GM18511 (cell line): Measurements from ENCODE around the gene NACAD.
"Not testable (repeated sequence)": the region's sequence is repeated elsewhere in the genome, so short reads cannot be mapped to it uniquely, and the experiment has no call there.

ENCODE experiments used
- ATAC-seq: cut with Tn5 transposase; IDR thresholded peaks from one replicate; pipeline ENCODE4 v1.9.1; 2021; ENCODE audit warnings: mild to moderate bottlenecking, moderate library complexity; ENCODE audit not compliant: unreplicated experiment

NACAD gene

GRCh38 chr7:45118292-45118691 lies 29.5 kb upstream of the NACAD start:
- ATAC-seq, result no peak

- no peak for ATAC-seq
Measured at GRCh38 chr7:45117582-45117981, 28.8 kb upstream of the NACAD start.

GRCh38 chr7:45116048-45116447 lies 27.3 kb upstream of the NACAD start:
- ATAC-seq, result no peak

GRCh38 chr7:45114926-45115325 lies 26.2 kb upstream of the NACAD start:
- no peak for ATAC-seq

GRCh38 chr7:45114257-45114656 lies 25.5 kb upstream of the NACAD start:
- ATAC-seq, result not testable (repeated sequence)

- ATAC-seq, result no peak
Measured at GRCh38 chr7:45112648-45113047, 23.9 kb upstream of the NACAD start.

DNA sequence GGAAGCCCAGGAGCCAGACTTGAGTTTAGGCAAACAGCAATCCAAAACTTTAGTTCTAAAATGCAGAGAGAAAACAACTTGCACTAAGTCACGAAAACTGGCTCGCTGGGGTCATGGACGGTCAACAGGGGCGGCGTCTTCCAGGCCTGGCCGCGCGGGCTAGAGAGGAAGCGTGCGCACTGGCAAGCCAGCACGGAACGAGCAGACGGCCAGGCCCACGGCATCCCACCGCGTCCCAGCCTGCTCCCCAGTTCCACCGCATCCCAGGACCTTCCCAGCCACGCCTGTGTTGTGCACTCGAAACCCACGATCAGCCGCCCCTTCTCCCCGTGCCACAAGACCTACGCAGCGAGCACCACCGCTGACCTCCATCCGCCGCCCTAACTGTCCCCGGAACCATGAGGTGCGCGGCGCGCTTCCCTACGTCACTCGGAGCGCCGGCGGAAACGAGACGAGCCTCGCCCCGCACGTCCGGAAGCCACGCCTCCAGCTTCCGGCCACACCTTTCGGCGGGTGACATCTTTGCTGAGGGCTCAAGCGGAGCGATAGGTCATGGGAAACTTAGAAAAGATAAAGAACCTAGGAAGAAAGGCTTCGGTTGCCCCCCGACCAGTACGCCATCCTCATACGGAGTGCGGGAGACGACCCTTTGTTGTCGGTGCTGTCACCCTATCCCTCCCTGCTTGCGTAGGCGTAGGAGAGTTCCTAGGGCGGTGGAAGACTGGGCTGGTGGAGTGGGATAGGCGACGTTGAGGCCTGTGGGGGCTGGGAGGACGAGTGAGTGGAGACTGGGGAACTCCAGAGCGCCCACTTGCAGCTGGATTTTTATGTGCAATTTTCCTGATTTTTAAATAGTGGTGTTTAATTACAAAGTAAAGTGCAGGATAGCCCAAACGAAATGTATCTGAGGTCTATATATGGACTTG lies 22.8 kb upstream of the NACAD start, which contains the start of gene TBRG4:
Gene TBRG4 (minus strand): TSS at position 400 of the 926 bp plus-strand sequence. CDS start 2,460 bp downstream, outside the sequence.
- ATAC-seq, result peak; percentile 94

DNA sequence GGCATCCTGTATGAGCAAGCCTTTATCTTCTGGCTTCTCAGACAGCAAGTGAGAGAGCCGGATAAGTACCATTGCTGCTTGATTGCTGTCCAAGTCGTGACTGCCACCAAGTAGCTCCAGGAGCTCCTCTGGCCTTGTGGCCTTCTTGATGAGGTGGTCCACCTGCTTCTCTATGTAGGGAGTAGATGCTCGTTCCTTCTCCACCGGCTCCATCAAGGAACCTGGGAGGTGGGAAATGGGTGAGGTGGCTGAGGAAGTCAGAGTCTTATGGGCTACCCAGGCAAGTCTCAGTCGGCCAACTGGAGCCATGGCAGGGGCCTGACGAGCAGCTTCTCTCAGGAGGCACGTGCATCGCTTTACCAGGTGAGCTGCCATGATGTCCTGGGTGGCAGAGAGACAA lies 20.1 kb upstream of the NACAD start:
- ATAC-seq, result no peak

DNA sequence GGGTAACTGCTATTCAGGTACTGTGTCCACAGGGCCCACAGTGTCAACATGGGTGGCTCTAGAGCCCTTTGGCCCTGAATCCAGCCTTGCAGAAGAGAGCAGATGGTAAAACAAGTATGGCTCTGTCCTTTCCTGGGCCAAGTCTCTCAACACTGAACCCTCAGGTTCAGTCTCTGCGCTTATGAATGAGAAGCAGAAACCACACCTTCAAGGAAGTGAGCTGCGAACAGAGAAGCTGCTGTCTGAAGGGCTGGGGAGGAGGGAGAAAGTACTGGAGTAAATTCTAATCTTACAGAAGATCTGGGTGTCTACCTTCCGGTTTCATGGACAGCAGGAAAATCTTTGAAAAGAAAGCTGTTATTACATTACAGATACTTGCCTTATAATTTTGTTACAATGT lies 18.6 kb upstream of the NACAD start:
- ATAC-seq, result no peak

GRCh38 chr7:45106820-45107219 lies 18.1 kb upstream of the NACAD start:
- ATAC-seq, result no peak

- no peak for ATAC-seq
Measured at GRCh38 chr7:45105588-45106188, 16.9 kb upstream of the NACAD start.

GRCh38 chr7:45104844-45105587 lies 16.2 kb upstream of the NACAD start:
- no peak for ATAC-seq

GRCh38 chr7:45103958-45104843 lies 15.4 kb upstream of the NACAD start:
- no peak for ATAC-seq

DNA sequence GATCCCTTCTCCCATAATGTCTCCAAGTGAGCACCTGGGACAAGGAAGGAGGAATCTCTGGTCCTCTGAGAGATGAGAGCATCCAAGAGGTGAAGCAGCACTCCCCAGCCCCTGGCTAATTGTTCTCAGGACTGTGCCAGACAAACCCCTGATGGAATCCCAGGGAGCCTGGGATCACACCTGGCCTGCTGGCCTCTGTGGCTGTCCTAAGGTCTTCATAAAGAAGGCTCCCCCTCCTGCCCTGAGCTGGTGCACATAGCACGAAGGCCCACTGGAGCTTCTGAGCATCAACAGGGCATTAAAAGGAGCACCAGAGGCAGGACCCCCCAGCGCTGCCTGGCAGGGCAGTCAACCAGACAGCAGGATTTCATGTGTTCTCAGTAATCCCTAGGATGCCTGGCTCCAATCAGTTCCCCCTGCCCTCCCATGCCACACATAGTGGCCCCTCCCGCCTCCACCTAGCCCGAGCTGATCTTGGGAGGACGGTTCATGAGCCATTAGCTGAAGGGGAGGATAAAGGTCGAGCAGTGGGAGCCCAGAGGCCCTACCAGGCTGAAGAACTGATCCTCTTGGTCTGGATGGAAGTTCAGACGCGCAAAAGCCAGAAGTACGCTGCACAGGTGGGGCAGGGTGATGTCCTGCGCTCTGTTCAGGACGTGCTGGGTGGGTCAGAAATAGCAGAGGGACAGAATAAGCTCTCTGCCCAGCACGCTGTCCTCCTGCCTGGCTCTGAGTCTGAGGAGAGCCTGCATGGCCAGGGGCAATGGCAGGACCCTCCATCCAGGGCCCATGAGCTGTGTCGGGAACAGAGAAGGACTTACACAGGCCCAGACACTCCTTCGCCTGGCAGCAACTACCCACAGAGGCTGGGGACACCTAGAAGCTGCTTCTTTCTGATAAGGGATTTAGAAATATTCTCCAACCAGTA lies 14.3 kb upstream of the NACAD start:
- no peak for ATAC-seq

- no peak for ATAC-seq
Measured at GRCh38 chr7:45101748-45102147, 13.0 kb upstream of the NACAD start.

DNA sequence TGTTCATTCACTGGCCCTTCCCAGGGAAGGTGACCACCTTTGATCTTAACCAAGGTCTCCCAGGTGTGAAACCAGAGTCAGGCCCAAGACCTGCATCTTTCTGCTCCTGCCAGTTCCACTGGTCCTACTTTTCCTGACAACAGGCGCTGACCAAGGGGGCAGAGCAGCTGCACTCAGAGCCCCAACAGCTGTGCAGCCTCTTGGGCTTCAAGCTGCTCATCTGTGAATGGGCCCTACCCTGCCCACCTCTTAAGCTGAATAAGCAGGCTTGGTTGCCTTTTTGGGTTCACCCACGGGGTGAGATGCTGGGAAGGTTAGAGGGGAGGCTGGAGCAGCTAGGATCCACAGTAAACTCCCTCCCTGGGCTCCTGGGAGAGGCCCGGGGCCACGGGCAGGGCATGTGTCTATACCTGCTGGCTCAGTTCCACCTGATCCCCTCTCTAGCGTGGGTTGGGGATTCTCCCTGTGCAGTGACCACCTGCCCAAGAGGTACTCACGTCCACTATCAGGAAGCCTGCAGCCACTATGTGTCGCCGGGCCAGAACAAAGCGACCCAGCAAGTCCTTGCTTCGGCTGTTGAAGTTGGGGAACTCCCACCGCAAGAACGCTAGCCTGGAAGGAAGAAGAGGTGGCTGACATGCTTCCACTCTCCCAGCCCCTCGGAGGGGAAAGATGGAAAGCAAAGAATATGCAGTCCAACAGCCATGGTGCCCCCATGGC lies 12.2 kb upstream of the NACAD start:
- no peak for ATAC-seq

DNA sequence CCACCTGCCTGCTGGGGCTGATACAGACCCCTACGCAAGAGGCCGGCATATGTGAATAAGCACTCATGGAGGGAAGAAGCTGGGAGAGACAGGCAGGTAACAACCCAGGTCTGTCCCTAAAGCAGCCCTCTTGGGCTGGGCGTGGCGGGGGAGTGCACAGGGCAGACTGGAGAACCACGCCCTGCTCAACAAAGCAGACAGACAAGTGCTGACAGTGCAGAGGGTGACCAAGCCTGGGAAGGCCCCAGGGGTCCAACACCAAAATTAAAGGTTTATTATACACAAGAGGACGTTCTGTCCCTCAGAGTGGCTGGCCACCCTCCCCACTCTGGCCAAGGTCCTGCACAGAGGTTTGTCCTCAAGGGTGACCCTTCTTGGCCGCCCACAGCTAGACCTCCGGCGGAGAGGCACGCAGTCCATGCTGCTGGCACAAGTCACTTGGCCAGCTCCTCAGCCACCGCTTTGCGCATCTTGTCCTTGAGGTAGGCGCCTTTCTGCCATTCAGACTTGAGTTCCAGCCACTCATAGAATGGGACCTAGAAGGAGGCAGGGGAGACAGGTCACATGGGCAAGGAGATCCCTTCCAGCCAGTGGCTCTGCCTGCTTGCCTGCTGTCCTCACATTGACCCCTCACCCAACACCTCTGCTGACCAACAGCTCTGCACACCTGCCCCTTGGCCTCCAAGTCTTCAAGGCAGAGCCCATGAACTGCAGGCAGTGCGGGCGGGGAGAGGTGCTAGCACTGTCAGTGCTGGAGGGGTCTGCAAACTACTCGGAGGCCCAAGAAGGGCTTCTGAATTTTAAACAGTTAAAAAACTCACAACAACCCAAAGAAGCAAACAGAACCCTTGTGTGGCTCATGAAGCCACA lies 11.4 kb upstream of the NACAD start:
- ATAC-seq, result no peak
